Mesenchymal stem cell (in vitro differentiated cells and primary cell): ENCODE results near the gene IL22.
"Not testable (repeated sequence)": the region's sequence is repeated elsewhere in the genome, so short reads cannot be mapped to it uniquely, and the experiment has no call there.

ENCODE experiments used
- DNase-seq: peaks from one replicate; pipeline ENCODE4 v3.0.0-alpha.2; 2013
- H2AFZ ChIP-seq: one replicate; pipeline ENCODE4 v1.6.1; 2013; ENCODE audit warnings: low read depth, mild to moderate bottlenecking, control low read depth, inconsistent platforms, low read length, moderate library complexity
- H2AK5ac ChIP-seq: 2 replicates; pipeline ENCODE4 v1.6.1; 2013; ENCODE audit warnings: low read length, moderate library complexity, mild to moderate bottlenecking, inconsistent platforms; ENCODE audit not compliant: severe bottlenecking
- H2BK120ac ChIP-seq: one replicate; pipeline ENCODE4 v1.6.1; 2013; ENCODE audit warnings: low read depth, mild to moderate bottlenecking, inconsistent platforms, low read length, moderate library complexity
- H2BK12ac ChIP-seq, 2 experiments: one replicate each; pipeline ENCODE4 v1.6.1; 2013; ENCODE audit warnings: inconsistent platforms in 2 of 2, low read length in 2 of 2, mild to moderate bottlenecking in 2 of 2, moderate library complexity in 2 of 2, control low read depth in 1 of 2
- H2BK15ac ChIP-seq: one replicate; pipeline ENCODE4 v1.6.1; 2013; ENCODE audit warnings: mild to moderate bottlenecking, low read depth, inconsistent platforms; ENCODE audit not compliant: poor library complexity, severe bottlenecking
- H2BK5ac ChIP-seq: 2 replicates; pipeline ENCODE4 v1.6.1; 2013; ENCODE audit warnings: low read depth, mild to moderate bottlenecking, low read length, control low read depth, inconsistent platforms; ENCODE audit not compliant: poor library complexity, severe bottlenecking
- H3K14ac ChIP-seq, 2 experiments: one replicate each; pipeline ENCODE4 v1.6.1; 2013; ENCODE audit warnings: inconsistent platforms in 2 of 2, low read length in 2 of 2, control low read depth in 1 of 2, mild to moderate bottlenecking in 1 of 2, moderate library complexity in 1 of 2
- H3K18ac ChIP-seq, 2 experiments: one replicate each; pipeline ENCODE4 v1.6.1; 2013; ENCODE audit warnings: inconsistent platforms in 2 of 2, low read length in 2 of 2, control low read depth in 1 of 2, low read depth in 1 of 2, mild to moderate bottlenecking in 1 of 2
- H3K23ac ChIP-seq, 2 experiments: one replicate each; pipeline ENCODE4 v1.6.1; 2013; ENCODE audit warnings: inconsistent platforms in 2 of 2, low read length in 2 of 2, mild to moderate bottlenecking in 2 of 2, moderate library complexity in 2 of 2, control low read depth in 1 of 2
- H3K27ac ChIP-seq: 2 replicates; pipeline ENCODE4 v1.5.1; 2013; ENCODE audit warnings: mild to moderate bottlenecking, moderate library complexity, low read length, control low read depth, inconsistent platforms; ENCODE audit not compliant: poor library complexity, severe bottlenecking
- H3K27me3 ChIP-seq, 2 experiments: 2 replicates each; pipeline versions ENCODE4 v1.6.1 to v1.7.0; 2013; ENCODE audit warnings: low read length in 2 of 2, mild to moderate bottlenecking in 2 of 2, moderate library complexity in 2 of 2, control low read depth in 1 of 2, inconsistent platforms in 1 of 2; ENCODE audit not compliant: control insufficient read depth in 1 of 2, insufficient read depth in 1 of 2
- H3K36me3 ChIP-seq, 2 experiments: 2 replicates each; pipeline versions ENCODE4 v1.6.1 to v1.7.0; 2013; ENCODE audit warnings: low read length in 2 of 2, control low read depth in 1 of 2, inconsistent platforms in 1 of 2, low read depth in 1 of 2, mild to moderate bottlenecking in 1 of 2; ENCODE audit not compliant: insufficient read depth in 2 of 2, control insufficient read depth in 1 of 2
- H3K4ac ChIP-seq, 2 experiments: one replicate each; pipeline ENCODE4 v1.6.1; 2013; ENCODE audit warnings: inconsistent platforms in 2 of 2, low read length in 2 of 2, mild to moderate bottlenecking in 2 of 2, moderate library complexity in 2 of 2, control low read depth in 1 of 2, low read depth in 1 of 2
- H3K4me1 ChIP-seq: 2 replicates; pipeline ENCODE4 v1.6.1; 2013; ENCODE audit warnings: low read depth, low read length, control low read depth; ENCODE audit not compliant: control insufficient read depth, insufficient read depth
- H3K4me2 ChIP-seq: 2 replicates; pipeline ENCODE4 v1.6.1; 2013; ENCODE audit warnings: low read length, mild to moderate bottlenecking, inconsistent platforms; ENCODE audit not compliant: poor library complexity, severe bottlenecking
- H3K4me3 ChIP-seq, 2 experiments: 2 replicates each; pipeline versions ENCODE4 v1.5.1 to v1.7.0; 2013; ENCODE audit warnings: low read length in 2 of 2, mild to moderate bottlenecking in 2 of 2, control low read depth in 1 of 2, low read depth in 1 of 2; ENCODE audit not compliant: insufficient read depth in 1 of 2
- H3K79me1 ChIP-seq: replicated peaks from 2 replicates; pipeline ENCODE4 v1.6.1; 2013; ENCODE audit warnings: mild to moderate bottlenecking, control low read depth, low read length, inconsistent platforms; ENCODE audit not compliant: poor library complexity, severe bottlenecking
- H3K9ac ChIP-seq: 2 replicates; pipeline ENCODE4 v1.7.0; 2013; ENCODE audit warnings: mild to moderate bottlenecking, low read length, moderate library complexity
- H3K9me3 ChIP-seq: 2 replicates; pipeline ENCODE4 v1.7.0; 2013; ENCODE audit warnings: mild to moderate bottlenecking, low read length; ENCODE audit not compliant: control insufficient read depth
- H4K8ac ChIP-seq: one replicate; pipeline ENCODE4 v1.6.1; 2013; ENCODE audit warnings: inconsistent platforms, mild to moderate bottlenecking, low read length, moderate library complexity
- H4K91ac ChIP-seq: one replicate; pipeline ENCODE4 v1.6.1; 2013; ENCODE audit warnings: mild to moderate bottlenecking, low read length, inconsistent platforms
- WGBS: methylation state at CpG from one replicate; pipeline ENCODE4 v1.1.7; 2013; ENCODE audit warnings: mixed read lengths; 5-methylcytosine and 5-hydroxymethylcytosine counted together

IL22 gene

GRCh38 chr12:68222326-68222725 is 31.1 kb downstream of the IL22 start:
- H2AK5ac ChIP-seq, result no peak overlapping the region
- H4K8ac ChIP-seq, result no peak overlapping the region
- WGBS, result 82% methylated on average over 6 of the region's 6 CpGs
- H3K9ac ChIP-seq, result peak overlapping the region; percentile 64
- H2BK5ac ChIP-seq, result no peak overlapping the region
- DNase-seq, result no peak
- no peak overlapping the region for H2AFZ ChIP-seq
- no peak overlapping the region for H2BK12ac ChIP-seq
- no peak overlapping the region for H3K4me3 ChIP-seq
- no peak overlapping the region for H2BK120ac ChIP-seq
- H3K9me3 ChIP-seq, result no peaks in the 10 kb centered on the region
- no peak overlapping the region for H2BK15ac ChIP-seq
- H3K36me3 ChIP-seq, result no peaks in the 10 kb centered on the region
- no peak overlapping the region for H3K4ac ChIP-seq
- no peak overlapping the region for H4K91ac ChIP-seq
- no peaks in the 10 kb centered on the region for H3K4me1 ChIP-seq
- H3K18ac ChIP-seq, result no peak overlapping the region
- H3K4me2 ChIP-seq, result no peak overlapping the region
- H3K27me3 ChIP-seq, result peaks cover 0 to 4% of the 10 kb centered on the region in 2 experiments
- H3K14ac ChIP-seq, result no peak overlapping the region
- no peak overlapping the region for H3K27ac ChIP-seq
- H3K79me1 ChIP-seq, result no peaks in the 10 kb centered on the region
- H3K23ac ChIP-seq, result no peak overlapping the region

- Histone ChIP-seq H2BK12ac (no peak overlapping the region), H3K79me1 (no peaks in the 10 kb centered on the region), H4K91ac (no peak overlapping the region), H3K36me3 (no peaks in the 10 kb centered on the region), H3K23ac (no peak overlapping the region), H2BK120ac (no peak overlapping the region), H3K4me1 (no peaks in the 10 kb centered on the region), H3K9ac (no peak overlapping the region), H3K18ac (no peak overlapping the region), H3K4me3 (no peak overlapping the region), H2AK5ac (no peak overlapping the region), H2BK15ac (no peak overlapping the region), H4K8ac (no peak overlapping the region), H3K14ac (no peak overlapping the region), H2BK5ac (no peak overlapping the region), H3K9me3 (no peaks in the 10 kb centered on the region), H2AFZ (no peak overlapping the region), H3K27me3 (peaks cover 0 to 4% of the 10 kb centered on the region in 2 experiments), H3K27ac (no peak overlapping the region), H3K4me2 (no peak overlapping the region), H3K4ac (no peak overlapping the region)
- DNase-seq, result no peak
- 67% methylated on average over 1 of the region's 1 CpG for WGBS
Measured at GRCh38 chr12:68221497-68221896, 31.9 kb downstream of the IL22 start.

GRCh38 chr12:68210875-68211274 is 42.5 kb downstream of the IL22 start:
- no peak overlapping the region for H3K9ac ChIP-seq
- no peak overlapping the region for H3K23ac ChIP-seq
- H3K4me3 ChIP-seq, result no peak overlapping the region
- H3K79me1 ChIP-seq, result no peaks in the 10 kb centered on the region
- H3K36me3 ChIP-seq, result no peaks in the 10 kb centered on the region
- H3K4ac ChIP-seq, result no peak overlapping the region
- H2BK15ac ChIP-seq, result no peak overlapping the region
- H2BK120ac ChIP-seq, result no peak overlapping the region
- WGBS, result 67% methylated on average over 1 of the region's 2 CpGs
- no peak overlapping the region for H2BK5ac ChIP-seq
- H3K9me3 ChIP-seq, result no peaks in the 10 kb centered on the region
- H4K91ac ChIP-seq, result no peak overlapping the region
- no peak overlapping the region for H3K27ac ChIP-seq
- no peak overlapping the region for H3K4me2 ChIP-seq
- peaks cover 26% of the 10 kb centered on the region in 2 experiments for H3K27me3 ChIP-seq
- DNase-seq, result no peak
- no peak overlapping the region for H2AK5ac ChIP-seq
- H3K18ac ChIP-seq, result no peak overlapping the region
- H3K14ac ChIP-seq, result no peak overlapping the region
- H2BK12ac ChIP-seq, result no peak overlapping the region
- no peaks in the 10 kb centered on the region for H3K4me1 ChIP-seq
- no peak overlapping the region for H2AFZ ChIP-seq
- no peak overlapping the region for H4K8ac ChIP-seq

GRCh38 chr12:68209048-68209728 is 44.2 kb downstream of the IL22 start:
- not testable (repeated sequence) for H3K79me1 ChIP-seq, H3K4me1 ChIP-seq

More at GRCh38 chr12:68209048-68209728, 44.2 kb downstream of the IL22 start:
- not testable (repeated sequence) for H2AK5ac ChIP-seq, H2BK12ac ChIP-seq, H2BK5ac ChIP-seq, H2BK120ac ChIP-seq, H3K9ac ChIP-seq, H3K36me3 ChIP-seq, H3K9me3 ChIP-seq, H3K4me3 ChIP-seq, H3K23ac ChIP-seq, H3K27ac ChIP-seq, H2BK15ac ChIP-seq, H4K91ac ChIP-seq, H4K8ac ChIP-seq, H2AFZ ChIP-seq, H3K4ac ChIP-seq, H3K4me2 ChIP-seq, DNase-seq
- Histone ChIP-seq H3K18ac (peak overlapping the region in 1 of 2 experiments; percentile 12), H3K14ac (peak overlapping the region in 1 of 2 experiments; percentile 36), H3K27me3 (peaks cover 37 to 42% of the 10 kb centered on the region in 2 experiments)
- WGBS, result 38% methylated on average over 11 of the region's 12 CpGs
